Spleen (tissue), 11 donors: ENCODE data around the gene HSPA1B. TPM values are rescaled to one million over a fixed set of nuclear protein-coding genes. Genes with fewer than 3 reads are reported as not detected.
A peak's percentile ranks its signal among the peaks of the same experiment; 100 is the strongest.
"Not testable (repeated sequence)": the region's sequence is repeated elsewhere in the genome, so short reads cannot be mapped to it uniquely, and the experiment has no call there.

Source experiments
- DNase-seq: peaks from one replicate; pipeline ENCODE4 v3.0.0-alpha.2; 2020
- H3K27ac ChIP-seq, 8 donors: fragments of 200-600 bp; sonication (generic) in 7 of 8; 1 replicate in 4 of 8; 2 replicates in 4 of 8; pipeline versions ENCODE4 v1.5.0 to v1.8.0; 2016 to 2021; ENCODE audit warnings: inconsistent platforms in 4 of 8, mild to moderate bottlenecking in 4 of 8, moderate library complexity in 1 of 8
- H3K27me3 ChIP-seq, 7 donors: fragments of 200-600 bp; sonication (generic) in 6 of 7; replicated peaks in 1 of 7; 1 replicate in 4 of 7; 2 replicates in 3 of 7; pipeline versions ENCODE4 v1.5.0 to v1.8.0; 2016 to 2021; ENCODE audit warnings: inconsistent platforms in 3 of 7, mild to moderate bottlenecking in 1 of 7
- H3K36me3 ChIP-seq, 6 donors: fragments of 200-600 bp; sonication (generic) in 5 of 6; 1 replicate in 4 of 6; 2 replicates in 2 of 6; pipeline versions ENCODE4 v1.5.0 to v1.8.0; 2016 to 2021; ENCODE audit warnings: inconsistent platforms in 2 of 6
- H3K4me1 ChIP-seq, 6 donors: fragments of 200-600 bp; sonication (generic) in 5 of 6; 1 replicate in 3 of 6; 2 replicates in 3 of 6; pipeline versions ENCODE4 v1.5.0 to v1.8.0; 2016 to 2021; ENCODE audit warnings: inconsistent platforms in 3 of 6
- H3K4me3 ChIP-seq, 8 donors: fragments of 200-600 bp; sonication (generic) in 7 of 8; 1 replicate in 4 of 8; 2 replicates in 4 of 8; pipeline versions ENCODE4 v1.5.0 to v1.8.0; 2016 to 2021; ENCODE audit warnings: inconsistent platforms in 4 of 8, mild to moderate bottlenecking in 4 of 8, moderate library complexity in 2 of 8
- H3K9me3 ChIP-seq, 8 donors: fragments of 200-600 bp; sonication (generic) in 7 of 8; 1 replicate in 4 of 8; 2 replicates in 4 of 8; pipeline versions ENCODE4 v1.5.0 to v1.8.0; 2016 to 2021; ENCODE audit warnings: inconsistent platforms in 4 of 8
- CTCF ChIP-seq, 11 experiments: fragments of 200-600 bp in 7 of 11; fragments of 450-650 bp in 4 of 11; sonication (generic) in 4 of 11; IDR thresholded peaks in 8 of 11; conservative IDR thresholded peaks in 3 of 11; 1 replicate in 7 of 11; 2 replicates in 4 of 11; pipeline versions ENCODE4 v1.4.0 to v1.8.0; 2016 to 2021; ENCODE audit warnings: antibody characterized with exemption in 11 of 11, inconsistent platforms in 4 of 11, mild to moderate bottlenecking in 1 of 11
- POLR2A ChIP-seq, 3 donors: fragments of 450-650 bp; IDR thresholded peaks; one replicate each; pipeline ENCODE4 v1.5.1; 2017; ENCODE audit warnings: antibody characterized with exemption in 3 of 3, mild to moderate bottlenecking in 1 of 3
- POLR2AphosphoS5 ChIP-seq, 3 donors: sonication (generic); formaldehyde crosslinking; IDR thresholded peaks; one replicate each; pipeline ENCODE4 v1.5.1; 2017; ENCODE audit warnings: antibody characterized with exemption in 3 of 3
- WGBS, 5 donors: extraction: QIAGEN DNeasy Blood & Tissue Kit in 3 of 5; methylation state at CpG; one replicate each; pipeline versions ENCODE4 v1.1.5 to v1.1.7; 2013 to 2018; 5-methylcytosine and 5-hydroxymethylcytosine counted together
- intact Hi-C: fragments of 100-400 bp; cut with DNase I; formaldehyde crosslinking; loops from one replicate; pipeline ENCODE4 v1.15.0; 2023; ENCODE audit warnings: low total_unique reads
- polyA plus RNA-seq, 3 donors: library from polyadenylated mRNA; stranded (reverse); fragments of 200-250 nt; gene quantifications; one replicate each; pipeline ENCODE4 v1.2.1, GENCODE V29; 2013
- total RNA-seq, 7 donors: library from RNA; depleted of rRNA in 3 of 7; stranded (reverse); fragments of >200 nt in 3 of 7; fragmentation: NEBNext Ultra II Directional in 4 of 7; extraction: Animal tissue kit (Norgen Biotek cat#: 25700) in 4 of 7; gene quantifications; one replicate each; pipeline versions ENCODE4 v1.1.0 to v1.2.1, GENCODE V29; 2016 to 2021
- donor health status: healthy with polysubstance abuse.
- donor health status: DM: no; HTN: no; CAD: no; lungs with moderate emphysema.
- donor health status: DM: no; HTN: no; CAD: no.
- donor health status: Bipolar disorder and iron deficiency.
- donor health status: healthy.
- donor health status: DM: no; HTN: no; CAD: no.
- donor health status: DM: yes; HTN: yes; CAD: no.

The HSPA1B gene
- total and polyA plus RNA-seq, 10 donors, result 7.4 to 372 (median 43.9) TPM

- intact Hi-C loops, result no loop called here
- Histone ChIP-seq H3K4me1 (peaks cover 45 to 80% (median 75%) of the 10 kb centered on the region in 6 donors), H3K27ac (peak overlapping the region; percentile 92 to 98 (median 96)), H3K27me3 (no peaks in the 10 kb centered on the region), H3K36me3 (peaks cover 0 to 51% (median 41%) of the 10 kb centered on the region in 6 donors), H3K9me3 (no peaks in the 10 kb centered on the region), H3K4me3 (peak overlapping the region; percentile 71 to 92 (median 79))
- peak; percentile 56 for DNase-seq
- WGBS, 5 donors, result 7 to 21% (median 11%) methylated on average over 14 of the region's 14 CpGs
- TF ChIP-seq POLR2A (IDR thresholded peaks at IDR 0.05) (no peak), POLR2AphosphoS5 (IDR thresholded peaks at IDR 0.05) (no peak), CTCF (IDR thresholded peaks at IDR 0.05 in 8 of 11, conservative IDR thresholded peaks at IDR 0.05 in 3 of 11) (no peak)
Measured at GRCh38 chr6:31836047-31836473, 8.5 kb downstream of the HSPA1B start.

GRCh38 chr6:31836474-31837368, 9.2 kb downstream of the HSPA1B start:
- Histone ChIP-seq H3K27me3 (no peaks in the 10 kb centered on the region), H3K4me1 (peaks cover 38 to 73% (median 69%) of the 10 kb centered on the region in 6 donors), H3K4me3 (peak overlapping the region; percentile 71 to 92 (median 79)), H3K9me3 (no peaks in the 10 kb centered on the region), H3K27ac (peak overlapping the region; percentile 92 to 98 (median 96)), H3K36me3 (peaks cover 0 to 58% (median 46%) of the 10 kb centered on the region in 6 donors)
- no peak for DNase-seq
- TF ChIP-seq POLR2A (IDR thresholded peaks at IDR 0.05) (no peak), POLR2AphosphoS5 (IDR thresholded peaks at IDR 0.05) (no peak), CTCF (IDR thresholded peaks at IDR 0.05 in 8 of 11, conservative IDR thresholded peaks at IDR 0.05 in 3 of 11) (no peak)
- WGBS, 5 donors, result 16 to 26% (median 20%) methylated on average over 12 of the region's 12 CpGs
- intact Hi-C loops, result no loop called here

GRCh38 chr6:31837369-31838113, 10.0 kb downstream of the HSPA1B start:
- H3K9me3 ChIP-seq, result no peaks in the 10 kb centered on the region
- peak overlapping the region in 7 of 8 donors; percentile 94 to 98 (median 96) for H3K27ac ChIP-seq

GRCh38 chr6:31838114-31838553, 10.6 kb downstream of the HSPA1B start:
- Histone ChIP-seq H3K36me3 (peaks cover 0 to 72% (median 47%) of the 10 kb centered on the region in 6 donors), H3K27ac (peak overlapping the region in 4 of 8 donors; percentile 94 to 97 (median 95)), H3K4me1 (peaks cover 34 to 59% (median 55%) of the 10 kb centered on the region in 6 donors), H3K4me3 (peak overlapping the region in 5 of 8 donors; percentile 9 to 90 (median 79))
- intact Hi-C loops, H3K9me3 ChIP-seq, H3K27me3 ChIP-seq: not testable (repeated sequence)
- peak; percentile 20 for DNase-seq
- 75 to 88% (median 77%) methylated on average over 9 of the region's 9 CpGs for WGBS, 5 donors

More at GRCh38 chr6:31837369-31838113, 10.0 kb downstream of the HSPA1B start:
- Histone ChIP-seq H3K4me1 (peaks cover 38 to 65% (median 61%) of the 10 kb centered on the region in 6 donors), H3K27me3 (no peaks in the 10 kb centered on the region), H3K4me3 (peak overlapping the region in 7 of 8 donors; percentile 15 to 90 (median 79)), H3K36me3 (peaks cover 0 to 66% (median 47%) of the 10 kb centered on the region in 6 donors)
- peak; percentile 5 for DNase-seq
- 0 to 17% (median 8%) methylated on average over 1 of the region's 1 CpG for WGBS, 5 donors
- TF ChIP-seq CTCF (IDR thresholded peaks at IDR 0.05 in 8 of 11, conservative IDR thresholded peaks at IDR 0.05 in 3 of 11) (no peak), POLR2A (IDR thresholded peaks at IDR 0.05) (no peak)
- intact Hi-C loops, result no loop called here
